GM18858 (cell line): Measurements from ENCODE around the gene CST1.
"Not testable (repeated sequence)": the region's sequence is repeated elsewhere in the genome, so short reads cannot be mapped to it uniquely, and the experiment has no call there.

ENCODE experiments used
- ATAC-seq: cut with Tn5 transposase; IDR thresholded peaks from one replicate; pipeline ENCODE4 v1.9.1; 2021; ENCODE audit not compliant: unreplicated experiment

The CST1 gene, protein sequence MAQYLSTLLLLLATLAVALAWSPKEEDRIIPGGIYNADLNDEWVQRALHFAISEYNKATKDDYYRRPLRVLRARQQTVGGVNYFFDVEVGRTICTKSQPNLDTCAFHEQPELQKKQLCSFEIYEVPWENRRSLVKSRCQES

DNA sequence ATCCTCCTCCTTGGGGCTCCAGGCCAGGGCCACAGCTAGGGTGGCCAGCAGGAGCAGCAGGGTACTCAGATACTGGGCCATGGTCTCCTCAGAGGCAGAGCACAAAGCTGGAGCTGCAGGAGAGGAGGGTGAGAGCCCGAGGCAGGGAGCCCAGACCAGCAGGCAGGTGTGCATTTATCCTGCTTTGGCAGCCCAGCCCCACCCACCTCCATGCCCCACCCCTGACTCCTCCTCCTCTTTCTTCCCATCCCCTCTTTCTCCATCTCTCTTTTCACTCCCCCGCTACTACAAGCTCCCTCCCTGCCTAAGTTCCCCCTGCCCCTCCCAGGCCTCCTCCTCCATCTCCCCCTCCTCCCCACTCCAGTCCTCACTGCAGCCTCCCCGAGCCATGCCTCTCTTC lies at the start of gene CST1:
TSS of gene CST1 (minus strand) at position 150 of the 400 bp plus-strand sequence. CDS start at position 81, 69 bp downstream.
- ATAC-seq: not testable (repeated sequence)

DNA sequence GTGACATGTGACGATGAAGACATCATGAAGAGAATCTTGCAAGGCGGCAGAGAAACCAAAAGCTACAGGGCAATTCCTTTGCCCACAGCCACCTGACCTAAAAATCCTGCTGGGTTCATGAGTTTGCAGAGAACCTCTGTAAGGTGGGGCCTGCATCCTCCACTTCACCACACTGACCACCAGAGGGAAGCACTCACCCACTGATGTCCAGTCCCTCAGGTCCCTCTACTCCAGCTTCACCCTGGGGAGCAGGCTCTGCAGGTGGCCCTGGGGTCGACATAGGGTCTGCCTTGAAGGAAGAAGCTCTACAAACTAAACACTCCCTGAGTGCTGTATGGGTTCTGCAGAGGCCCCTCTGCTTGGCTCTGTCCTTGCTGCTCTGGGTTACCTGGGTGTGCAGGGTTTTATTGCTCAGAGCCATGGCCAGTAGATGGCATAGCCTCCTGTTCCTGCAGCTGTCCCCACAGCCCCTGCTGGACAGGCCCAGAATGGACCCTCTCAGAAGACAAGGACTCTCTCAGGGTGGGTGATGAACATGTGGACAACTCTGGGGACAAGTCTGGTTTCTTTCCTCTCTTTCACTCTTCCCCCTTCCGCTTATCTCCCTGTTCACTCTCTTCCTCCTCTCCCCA lies 48.6 kb upstream of the CST1 start:
- not testable (repeated sequence) for ATAC-seq

DNA sequence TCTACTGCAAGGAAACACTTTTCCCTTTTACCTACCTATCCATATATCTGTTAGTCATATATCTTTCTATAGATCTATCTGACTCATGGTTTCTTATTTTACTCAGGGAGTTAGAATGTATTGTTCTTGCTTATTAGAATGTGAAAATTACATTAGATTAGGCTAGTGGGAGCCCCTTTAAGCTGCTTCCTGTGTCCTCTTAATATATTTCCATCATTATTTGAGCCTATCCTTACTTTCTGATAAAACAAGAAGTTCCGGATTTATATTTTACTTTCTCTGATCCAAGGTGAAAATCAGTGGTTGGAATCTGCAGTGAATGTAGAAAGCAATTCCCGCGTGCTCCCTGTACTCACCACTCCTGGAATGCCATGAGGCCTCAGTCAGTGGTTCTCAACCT lies 44.8 kb upstream of the CST1 start:
- ATAC-seq: no peak

DNA sequence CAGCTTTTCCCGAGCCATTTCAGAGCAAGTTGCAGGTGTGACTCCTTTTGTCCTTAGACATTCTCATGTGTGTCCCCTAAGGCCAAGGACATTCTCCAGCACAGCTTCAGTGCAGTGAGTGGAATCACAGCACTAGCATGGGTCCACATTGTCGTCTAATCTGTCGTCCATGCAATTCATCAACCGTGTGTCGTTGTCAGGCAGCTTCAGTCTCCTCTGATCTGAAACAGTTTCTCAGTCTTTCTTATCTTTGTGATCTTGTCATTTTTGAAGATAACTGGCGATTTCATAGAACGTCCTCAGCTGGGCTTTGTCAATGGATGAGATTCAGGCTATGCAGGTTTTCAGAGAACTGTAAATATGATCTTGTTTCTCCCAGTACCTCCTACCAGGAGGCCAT lies 44.1 kb upstream of the CST1 start:
- no peak for ATAC-seq

DNA sequence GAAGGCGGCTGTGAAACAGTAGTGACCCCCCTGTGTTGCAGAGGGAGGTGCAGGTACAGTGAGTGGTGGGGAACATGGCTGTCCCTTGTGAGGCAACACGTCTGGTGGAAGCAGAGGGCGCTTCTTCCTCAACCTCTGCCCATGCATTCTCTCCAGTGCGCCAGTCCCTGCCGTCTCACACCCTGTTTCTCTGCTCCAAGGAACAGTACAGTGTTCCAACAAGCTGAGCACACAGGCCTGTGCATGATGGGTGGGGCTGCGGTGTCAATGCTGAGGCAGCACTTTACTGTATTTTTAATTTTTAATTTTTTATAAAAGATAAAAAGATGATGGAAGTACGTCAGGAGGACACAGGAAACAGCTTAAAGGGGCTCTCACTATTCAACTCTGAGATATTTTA lies 43.3 kb upstream of the CST1 start:
- no peak for ATAC-seq

GRCh38 chr20:23783447-23783846 lies 32.7 kb upstream of the CST1 start:
- no peak for ATAC-seq

DNA sequence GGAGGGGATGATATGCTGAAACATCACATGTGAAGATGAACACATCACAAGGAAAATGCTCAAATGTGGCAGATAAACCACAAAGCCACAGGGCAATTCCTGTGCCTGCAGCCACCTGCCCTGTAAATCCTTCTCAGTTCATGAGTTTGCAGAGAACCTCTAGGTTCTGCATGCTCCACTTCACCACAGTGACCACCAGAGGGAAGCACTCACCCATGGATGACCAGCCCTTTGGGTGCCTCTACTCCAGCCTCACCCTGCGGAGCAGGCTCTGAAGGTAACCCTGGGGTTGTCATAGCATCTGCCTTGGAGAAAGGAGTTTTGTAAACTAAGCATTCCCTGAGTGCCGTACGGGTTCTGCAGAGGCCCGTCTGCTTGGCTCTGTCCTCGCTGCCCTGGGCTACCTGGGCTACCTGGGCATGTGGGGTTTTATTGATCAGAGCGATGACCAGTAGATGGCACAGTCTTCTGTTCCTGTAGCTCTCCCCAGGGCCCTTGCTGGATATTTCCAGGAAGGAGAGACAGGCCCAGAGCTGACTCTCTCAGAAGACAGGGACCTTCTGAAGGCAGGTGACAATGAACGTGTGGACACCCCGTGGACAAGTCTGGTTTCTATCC lies 31.7 kb upstream of the CST1 start:
- no peak for ATAC-seq

DNA sequence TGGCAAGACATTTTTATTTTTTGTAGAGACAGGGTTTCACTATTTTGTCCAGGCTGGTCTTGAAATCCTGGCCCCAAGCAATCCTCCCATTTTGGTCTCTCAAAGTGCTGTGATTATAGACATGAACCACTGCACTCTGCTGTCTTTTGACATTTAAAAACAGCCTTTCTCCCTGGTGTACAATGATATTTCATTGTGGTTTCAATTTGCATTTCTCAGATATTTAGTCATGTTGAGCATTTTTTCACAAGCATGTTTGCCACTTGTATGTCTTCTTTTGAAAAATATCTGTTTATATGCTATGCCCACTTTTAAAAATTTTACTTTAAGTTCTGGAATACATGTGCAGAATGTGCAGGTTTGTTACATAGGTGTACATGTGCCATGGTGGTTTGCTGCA lies 27.9 kb upstream of the CST1 start:
- not testable (repeated sequence) for ATAC-seq

GRCh38 chr20:23777380-23777779 lies 26.6 kb upstream of the CST1 start:
- ATAC-seq: not testable (repeated sequence)

DNA sequence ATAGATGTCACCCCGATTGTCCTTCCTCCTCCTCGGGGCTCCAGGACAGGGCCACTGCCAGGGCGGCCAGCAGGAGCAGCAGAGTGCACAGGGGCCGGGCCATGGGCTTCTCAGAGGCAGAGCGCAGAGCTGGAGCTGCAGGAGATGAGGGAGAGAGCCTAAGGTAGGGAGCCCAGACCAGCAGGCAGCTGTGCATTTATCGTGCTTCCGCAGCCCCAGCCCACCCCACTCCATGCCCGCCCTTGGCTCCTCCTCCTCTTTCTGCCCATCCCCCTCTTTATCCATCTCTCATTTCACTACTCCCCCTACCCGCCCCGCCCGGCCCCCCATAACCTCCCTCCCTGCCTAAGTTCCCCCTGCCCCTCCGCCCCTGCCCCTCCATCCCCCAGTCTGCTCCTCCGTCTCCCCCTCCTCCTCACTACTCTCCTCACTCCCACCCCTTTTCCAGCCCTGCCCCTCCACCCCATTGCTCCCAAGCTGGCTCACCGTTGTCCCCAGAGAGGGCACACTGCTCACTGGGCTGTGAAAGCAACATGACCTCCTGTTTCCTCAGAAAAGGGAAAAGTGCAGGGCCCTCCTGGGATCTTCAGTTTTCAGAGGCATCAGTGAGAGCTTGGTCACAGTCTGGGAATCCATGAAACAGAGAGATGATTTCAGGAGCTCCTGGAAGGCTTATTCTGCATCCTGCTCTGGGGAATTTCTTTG lies 25.5 kb upstream of the CST1 start:
- no peak for ATAC-seq

GRCh38 chr20:23774081-23774480 lies 23.3 kb upstream of the CST1 start:
- no peak for ATAC-seq

GRCh38 chr20:23773579-23773978 lies 22.8 kb upstream of the CST1 start:
- no peak for ATAC-seq

GRCh38 chr20:23773127-23773526 lies 22.4 kb upstream of the CST1 start:
- ATAC-seq: no peak

DNA sequence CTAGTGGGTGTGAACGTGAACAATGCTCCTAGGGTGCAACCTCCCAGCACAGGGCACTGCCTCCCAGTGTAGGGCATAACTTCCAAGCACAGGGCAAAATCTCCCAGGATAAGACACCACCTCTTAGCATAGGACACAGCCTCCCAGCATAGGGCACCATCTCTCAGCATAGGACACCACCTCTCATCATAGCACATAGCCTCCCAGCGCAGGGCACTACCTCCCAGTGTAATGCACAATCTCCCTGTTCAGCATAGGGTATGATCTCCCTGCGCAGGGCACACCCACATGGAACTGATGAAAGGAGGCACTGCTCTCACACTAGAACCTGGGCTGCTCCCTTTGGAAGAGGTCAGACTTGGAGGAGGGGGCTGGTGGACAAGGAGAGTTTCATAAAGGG lies 21.3 kb upstream of the CST1 start:
- no peak for ATAC-seq

GRCh38 chr20:23770384-23770783 lies 19.6 kb upstream of the CST1 start:
- ATAC-seq: no peak

GRCh38 chr20:23768520-23768919 lies 17.8 kb upstream of the CST1 start:
- ATAC-seq: not testable (repeated sequence)

DNA sequence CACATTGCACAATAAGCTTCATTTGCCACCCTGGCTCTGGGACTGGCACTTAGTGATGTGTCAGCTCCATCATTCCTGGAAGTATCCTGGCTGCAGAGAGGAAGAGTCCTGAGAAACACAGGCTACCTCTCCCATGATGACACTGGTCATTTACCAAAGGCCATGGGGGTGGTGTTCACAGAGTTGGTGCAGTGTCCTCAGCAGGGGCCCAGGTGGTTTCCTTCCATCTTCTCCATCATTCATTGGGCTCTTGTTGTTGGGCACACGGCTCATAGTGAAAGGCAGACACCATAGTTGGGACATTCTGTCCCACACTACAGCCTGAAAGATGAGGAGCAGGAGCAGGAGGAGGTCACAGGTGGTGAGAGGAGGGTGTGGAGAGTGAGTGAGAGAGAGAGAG lies 15.8 kb upstream of the CST1 start:
- ATAC-seq: no peak

- ATAC-seq: no peak
Observed at GRCh38 chr20:23765578-23765977, 14.8 kb upstream of the CST1 start.

DNA sequence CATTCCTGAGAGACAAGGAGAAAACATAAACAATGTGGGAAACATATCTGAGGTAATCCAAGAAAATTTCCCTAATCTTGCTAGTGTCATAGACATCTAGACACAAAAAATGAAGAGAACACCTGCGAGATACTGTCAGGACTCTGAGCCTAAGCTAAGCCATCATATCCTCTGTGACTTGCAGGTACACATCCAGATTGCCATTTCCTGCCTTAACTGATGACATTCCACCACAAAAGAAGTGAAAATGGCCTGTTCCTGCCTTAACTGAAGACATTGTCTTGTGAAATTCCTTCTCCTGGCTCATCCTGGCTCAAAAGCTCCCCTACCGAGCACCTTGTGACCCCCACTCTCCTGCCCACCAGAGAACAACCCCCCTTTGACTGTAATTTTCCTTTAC lies 13.9 kb upstream of the CST1 start:
- not testable (repeated sequence) for ATAC-seq

GRCh38 chr20:23763345-23763744 lies 12.6 kb upstream of the CST1 start:
- ATAC-seq: no peak

- no peak for ATAC-seq
Observed at GRCh38 chr20:23759306-23759940, 8.7 kb upstream of the CST1 start.

DNA sequence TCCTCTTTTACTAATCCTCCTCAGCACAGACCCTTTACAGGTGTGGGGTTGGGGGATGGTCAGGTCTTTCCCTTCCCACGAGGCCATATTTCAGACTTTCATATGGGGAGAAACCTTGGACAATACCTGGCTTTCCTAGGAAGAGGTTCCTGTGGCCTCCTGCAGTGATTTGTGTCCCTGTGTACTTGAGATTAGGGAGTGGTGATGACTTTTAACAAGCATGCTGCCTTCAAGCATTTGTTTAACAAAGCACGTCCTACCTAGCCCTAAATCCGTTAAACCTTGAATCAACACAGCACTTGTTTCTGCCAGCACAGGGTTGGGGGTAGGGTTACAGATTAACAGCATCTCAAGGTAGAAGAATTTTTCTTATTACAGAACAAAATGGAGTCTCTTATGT lies 6.1 kb upstream of the CST1 start:
- not testable (repeated sequence) for ATAC-seq
